GM12878 (cell line): ENCODE results near the gene GMPPB. TPM values are rescaled to one million over a fixed set of nuclear protein-coding genes. Genes with fewer than 3 reads are reported as not detected.
A peak's percentile ranks its signal among the peaks of the same experiment; 100 is the strongest.

Experiments used
- ATF7 ChIP-seq: fragments of 450-650 bp; IDR thresholded peaks from 2 replicates; pipeline ENCODE4 v1.6.1; 2016; ENCODE audit warnings: low read depth, mild to moderate bottlenecking
- BCLAF1 ChIP-seq: fragments of 450-650 bp; IDR thresholded peaks from 2 replicates; pipeline ENCODE4 v1.6.1; 2017; ENCODE audit warnings: antibody characterized with exemption, mild to moderate bottlenecking, moderate library complexity
- BRCA1 ChIP-seq: IDR thresholded peaks from 2 replicates; pipeline ENCODE4 v1.6.1; 2011; ENCODE audit warnings: low read depth, low read length, improper control_type of control experiment
- DPF2 ChIP-seq: fragments of 450-650 bp; IDR thresholded peaks from 2 replicates; pipeline ENCODE4 v1.6.1; 2017; ENCODE audit warnings: mild to moderate bottlenecking
- E4F1 ChIP-seq: fragments of 450-650 bp; IDR thresholded peaks from 2 replicates; pipeline ENCODE4 v1.6.1; 2018; ENCODE audit warnings: borderline replicate concordance, mild to moderate bottlenecking; ENCODE audit not compliant: partially characterized antibody
- EZH2 ChIP-seq: IDR thresholded peaks from 2 replicates; pipeline ENCODE4 v1.6.1; 2012; ENCODE audit warnings: low read depth, mild to moderate bottlenecking, control low read depth, inconsistent platforms, low read length, borderline replicate concordance; ENCODE audit not compliant: control insufficient read depth
- HDAC2 ChIP-seq: fragments of 200-600 bp; sonication (generic); IDR thresholded peaks from 2 replicates; pipeline ENCODE4 v1.6.1; 2017
- HDGF ChIP-seq: fragments of 450-650 bp; IDR thresholded peaks from 2 replicates; pipeline ENCODE4 v1.6.1; 2016; ENCODE audit warnings: antibody characterized with exemption
- KLF5 ChIP-seq: fragments of 450-650 bp; IDR thresholded peaks from 2 replicates; pipeline ENCODE4 v1.6.1; 2014; ENCODE audit warnings: mild to moderate bottlenecking; ENCODE audit not compliant: partially characterized antibody
- NR2F1 ChIP-seq: fragments of 450-650 bp; conservative IDR thresholded peaks from 2 replicates; pipeline ENCODE4 v1.6.1; 2017; ENCODE audit warnings: mild to moderate bottlenecking
- REST ChIP-seq: IDR thresholded peaks from 2 replicates; pipeline ENCODE4 v1.6.1; 2012; ENCODE audit warnings: mild to moderate bottlenecking, low read depth, low read length
- RFX5 ChIP-seq: IDR thresholded peaks from 2 replicates; pipeline ENCODE4 v1.6.1; 2011; ENCODE audit warnings: low read depth, low read length, improper control_type of control experiment
- SREBF2 ChIP-seq: IDR thresholded peaks from 2 replicates; pipeline ENCODE4 v1.6.1; 2012; ENCODE audit warnings: mild to moderate bottlenecking, low read length
- TCF12 ChIP-seq: IDR thresholded peaks from 2 replicates; pipeline ENCODE4 v1.6.1; 2011; ENCODE audit warnings: low read depth, mild to moderate bottlenecking, low read length
- ZBTB33 ChIP-seq: fragments of 450-650 bp; IDR thresholded peaks from 2 replicates; pipeline ENCODE4 v1.6.1; 2017; ENCODE audit warnings: mild to moderate bottlenecking
- ZNF274 ChIP-seq: IDR thresholded peaks from one replicate; pipeline ENCODE4 v1.8.0; 2011; ENCODE audit not compliant: insufficient read length, insufficient read depth
- ZNF622 ChIP-seq: fragments of 450-650 bp; IDR thresholded peaks from 2 replicates; pipeline ENCODE4 v1.6.1; 2017; ENCODE audit warnings: mild to moderate bottlenecking, inconsistent platforms
- ZZZ3 ChIP-seq: IDR thresholded peaks from 2 replicates; pipeline ENCODE4 v1.6.1; 2011; ENCODE audit warnings: low read depth; ENCODE audit not compliant: control insufficient read depth, insufficient read length
- polyA plus RNA-seq, 11 experiments: library from polyadenylated mRNA; depleted of rRNA in 4 of 11; unstranded in 6 of 11; stranded (reverse) in 5 of 11; fragments of >200 nt; fragmentation: Nextera tagmentation in 4 of 11; fragmentation: Illumina TruSeq in 1 of 11; extraction: Ambion mirVana in 4 of 11; extraction: Trizol in 1 of 11; gene quantifications; 1 replicate in 1 of 11; 2 replicates in 10 of 11; pipeline versions ENCODE4 v1.2.1 to v1.2.3, GENCODE V29; 2011 to 2016; ENCODE audit warnings: inconsistent platforms in 2 of 11, missing spikeins in 2 of 11, low read depth in 1 of 11
- total RNA-seq, 4 experiments: library from RNA; depleted of rRNA in 3 of 4; stranded (reverse); fragments of >200 nt in 3 of 4; fragmentation: Illumina TruSeq in 1 of 4; extraction: Trizol in 1 of 4; gene quantifications; 2 replicates each; pipeline versions ENCODE4 v1.2.1 to v1.2.3, GENCODE V29; 2013 to 2021

The GMPPB gene
- total and polyA plus RNA-seq, 10 of the 15 experiments (the other 5 are each of a cell fraction or from before 2014, with no cell fraction given) = 2.3 to 99.5 (median 23.3) TPM

GRCh38 chr3:49723628-49724551 lies at the start of gene GMPPB (continued):
- TF ChIP-seq REST = no peak
- no peak for TF ChIP-seq TCF12
- TF ChIP-seq NR2F1 = peak; percentile 53
- TF ChIP-seq RFX5 = 0 out of 2 replicates have a peak, but pooled peaks have one; percentile 49
- no peak for TF ChIP-seq SREBF2
- TF ChIP-seq E4F1 = peak; percentile 32
- no peak for TF ChIP-seq ZBTB33
- no peak for TF ChIP-seq ZZZ3
- TF ChIP-seq KLF5 = no peak
- no peak for TF ChIP-seq BRCA1
- TF ChIP-seq ATF7 = no peak
- no peak for TF ChIP-seq ZNF622
- TF ChIP-seq EZH2 = no peak
- peak; percentile 60; the same call in 1 of the 2 replicates for TF ChIP-seq DPF2
- no peak for TF ChIP-seq HDAC2
- no peak for TF ChIP-seq ZNF274
- no peak for TF ChIP-seq HDGF
- no peak for TF ChIP-seq BCLAF1
